A673 (cell line): ENCODE data around the gene KCNQ2. TPM values are rescaled to one million over a fixed set of nuclear protein-coding genes. Genes with fewer than 3 reads are reported as not detected.
A peak's percentile ranks its signal among the peaks of the same experiment; 100 is the strongest.

Source experiments
- BruUV-seq: library from RNA; stranded (reverse); fragments of 400-500 nt; replicated peaks from 2 replicates; lab custom pipeline; 2021; lab: Mats Ljungman, UMichigan
- CTCF ChIA-PET: fragments of 300-600 bp; sonication (Branson Sonifier 250); formaldehyde crosslinking; loops from one replicate; lab custom pipeline; 2022; ENCODE audit warnings: antibody characterized with exemption; lab: Charles Lee
- POLR2A ChIA-PET: fragments of 300-600 bp; sonication (Branson Sonifier 250); formaldehyde crosslinking; loops from one replicate; lab custom pipeline; 2022; ENCODE audit warnings: antibody characterized with exemption; ENCODE audit not compliant: low non-redundant PET; lab: Charles Lee
- DNase-seq: peaks from one replicate; pipeline ENCODE4 v3.0.0-alpha.2; 2015; ENCODE audit warnings: low spot score
- H3K27ac ChIP-seq: fragments of 200-600 bp; sonication (generic); 2 replicates; pipeline ENCODE4 v1.5.1; 2016; ENCODE audit warnings: mixed run types, low read depth, mild to moderate bottlenecking, mixed read lengths, antibody characterized with exemption, low read length; ENCODE audit not compliant: poor library complexity, severe bottlenecking
- H3K27me3 ChIP-seq: fragments of 200-600 bp; sonication (generic); replicated peaks from 2 replicates; pipeline ENCODE4 v1.6.1; 2017; ENCODE audit warnings: mixed run types, low read depth, mild to moderate bottlenecking, mixed read lengths, antibody characterized with exemption, low read length; ENCODE audit not compliant: insufficient read depth, poor library complexity
- H3K36me3 ChIP-seq: fragments of 200-600 bp; sonication (generic); 2 replicates; pipeline ENCODE4 v1.6.1; 2016; ENCODE audit warnings: mixed run types, mild to moderate bottlenecking, mixed read lengths, antibody characterized with exemption, low read length; ENCODE audit not compliant: insufficient read depth, poor library complexity, severe bottlenecking
- H3K4me1 ChIP-seq: fragments of 200-600 bp; sonication (generic); 2 replicates; pipeline ENCODE4 v1.6.1; 2017; ENCODE audit warnings: mixed run types, mild to moderate bottlenecking, mixed read lengths, antibody characterized with exemption, low read length; ENCODE audit not compliant: insufficient read depth, poor library complexity, severe bottlenecking
- H3K4me3 ChIP-seq: fragments of 200-600 bp; sonication (generic); 2 replicates; pipeline ENCODE4 v1.5.1; 2016; ENCODE audit warnings: low read depth, mixed run types, mild to moderate bottlenecking, mixed read lengths, low read length; ENCODE audit not compliant: poor library complexity, severe bottlenecking
- H3K9me3 ChIP-seq: fragments of 200-600 bp; sonication (generic); 2 replicates; pipeline ENCODE4 v1.6.1; 2016; ENCODE audit warnings: mixed run types, low read depth, mild to moderate bottlenecking, mixed read lengths, antibody characterized with exemption, low read length; ENCODE audit not compliant: poor library complexity, severe bottlenecking
- CTCF ChIP-seq: fragments of 300-800, 200-600 bp; sonication (generic); conservative IDR thresholded peaks from 2 replicates; pipeline ENCODE4 v1.5.1; 2017; ENCODE audit warnings: low read depth, mild to moderate bottlenecking, antibody characterized with exemption, low read length, moderate library complexity, mixed read lengths
- EZH2 ChIP-seq: fragments of 200-600 bp; sonication (generic); IDR thresholded peaks from 2 replicates; pipeline ENCODE4 v1.6.1; 2017; ENCODE audit warnings: borderline replicate concordance, low read depth, mild to moderate bottlenecking, mixed read lengths, antibody characterized with exemption, low read length; ENCODE audit not compliant: poor library complexity, severe bottlenecking
- intact Hi-C: fragments of 100-400 bp; cut with micrococcal nuclease; formaldehyde crosslinking; loops from one replicate; pipeline ENCODE4 v1.10.0; 2022; ENCODE audit not compliant: unreplicated experiment
- total RNA-seq: library from RNA; stranded (reverse); gene quantifications from 2 replicates; pipeline ENCODE4 v1.2.3, GENCODE V29; 2021

Gene KCNQ2
- total RNA-seq, 1 experiment from 2014 or later: 6.6 TPM

- Histone ChIP-seq H3K4me1 (peaks cover 8% of the 10 kb centered on the region), H3K9me3 (no peaks in the 10 kb centered on the region), H3K27me3 (peaks cover 5% of the 10 kb centered on the region), H3K4me3 (no peak overlapping the region), H3K27ac (no peak overlapping the region), H3K36me3 (no peaks in the 10 kb centered on the region)
- TF ChIP-seq CTCF: no peak
- no peak for TF ChIP-seq EZH2
- ChIA-PET POLR2A (no interaction called here), CTCF (no interaction called here)
- BruUV-seq: no TSS peak
- intact Hi-C loops: no loop called here
- no peak for DNase-seq
These were observed 27.9 kb upstream of the KCNQ2 start for GRCh38 chr20:63500151-63500901.

GRCh38 chr20:63499338-63499969 is 27.0 kb upstream of the KCNQ2 start:
- DNase-seq: no peak
- Histone ChIP-seq H3K9me3 (no peaks in the 10 kb centered on the region), H3K36me3 (no peaks in the 10 kb centered on the region), H3K4me1 (peaks cover 8% of the 10 kb centered on the region), H3K4me3 (peak overlapping the region; percentile 46), H3K27ac (no peak overlapping the region), H3K27me3 (peaks cover 5% of the 10 kb centered on the region)
- ChIA-PET POLR2A (no interaction called here), CTCF (no interaction called here)
- BruUV-seq: no TSS peak
- TF ChIP-seq EZH2: no peak
- TF ChIP-seq CTCF: no peak
- intact Hi-C loops: no loop called here

GRCh38 chr20:63498960-63499337 is 26.5 kb upstream of the KCNQ2 start, which contains the start of gene EEF1A2:
TSS of gene EEF1A2 (minus strand) at chr20:63499083. CDS start at chr20:63497763, 1,320 bp downstream.
- no peak within 1 kb of the TSS for H3K27ac ChIP-seq
- TF ChIP-seq EZH2: no peak
- peak within 1 kb of the TSS; percentile 46 for H3K4me3 ChIP-seq
- ChIA-PET POLR2A (no interaction called here), CTCF (no interaction called here)
- DNase-seq: peak; percentile 30
- peaks cover 5% of the 10 kb centered on the region for H3K27me3 ChIP-seq
- no TSS peak for BruUV-seq
- no peaks in the 10 kb centered on the region for H3K9me3 ChIP-seq
- intact Hi-C loops: no loop called here
- H3K36me3 ChIP-seq: no peaks in the 10 kb centered on the region
- H3K4me1 ChIP-seq: peaks cover 8% of the 10 kb centered on the region
